ENCODE results near the gene NTN1. TPM values are rescaled to one million over a fixed set of nuclear protein-coding genes. Genes with fewer than 3 reads are reported as not detected.

NTN1 gene
- polyA plus RNA-seq, 1 experiment = 0.06 TPM

DNA sequence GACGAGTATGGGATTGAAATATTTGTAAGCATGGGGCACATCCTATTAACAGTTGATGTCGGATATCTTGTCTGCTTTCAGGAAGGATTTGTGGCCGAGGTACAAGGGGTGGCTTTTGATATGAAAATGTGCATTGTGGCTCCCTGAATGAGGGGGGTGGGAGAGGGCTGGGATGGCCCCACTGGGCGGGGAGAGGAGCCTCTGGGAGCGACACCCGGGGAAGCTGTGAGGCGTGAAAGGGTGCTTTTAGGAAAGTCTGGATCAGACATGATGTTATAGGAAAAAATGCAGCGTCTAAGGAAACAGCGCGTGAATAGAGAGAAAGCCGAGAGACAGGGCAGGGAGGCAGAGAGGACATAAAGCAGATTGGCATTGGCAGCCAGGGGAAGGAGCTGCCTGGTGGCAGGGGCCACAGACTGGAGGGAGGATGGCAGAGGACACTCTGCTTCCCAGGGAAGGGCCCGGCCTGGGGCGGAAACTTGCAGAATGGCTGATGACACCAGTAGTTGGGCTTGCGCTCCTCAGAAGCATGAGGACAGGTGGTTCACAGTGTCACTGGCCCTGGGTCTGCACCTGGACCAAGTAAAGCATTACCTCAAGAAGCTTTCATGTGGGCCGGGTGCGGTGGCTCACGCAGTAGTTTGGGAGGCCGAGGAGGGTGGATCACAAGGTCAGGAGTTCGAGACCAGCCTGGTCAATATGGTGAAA, 95.7 kb downstream of the NTN1 start:
- ChIA-PET CTCF (interaction anchor here (1.1 kb wide), 1 partner anchor 405 kb away, joined by 3 read pairs; no protein-coding TSS in a partner anchor), POLR2A (no interaction called here)
- H3K36me3 ChIP-seq (ENCODE audit: control insufficient read depth, insufficient read depth, low read length) = no peaks in the 10 kb centered on the region
- H3K27me3 ChIP-seq (ENCODE audit: control insufficient read depth, insufficient read depth, low read length) = no peaks in the 10 kb centered on the region
- TF ChIP-seq, protein P1, sequence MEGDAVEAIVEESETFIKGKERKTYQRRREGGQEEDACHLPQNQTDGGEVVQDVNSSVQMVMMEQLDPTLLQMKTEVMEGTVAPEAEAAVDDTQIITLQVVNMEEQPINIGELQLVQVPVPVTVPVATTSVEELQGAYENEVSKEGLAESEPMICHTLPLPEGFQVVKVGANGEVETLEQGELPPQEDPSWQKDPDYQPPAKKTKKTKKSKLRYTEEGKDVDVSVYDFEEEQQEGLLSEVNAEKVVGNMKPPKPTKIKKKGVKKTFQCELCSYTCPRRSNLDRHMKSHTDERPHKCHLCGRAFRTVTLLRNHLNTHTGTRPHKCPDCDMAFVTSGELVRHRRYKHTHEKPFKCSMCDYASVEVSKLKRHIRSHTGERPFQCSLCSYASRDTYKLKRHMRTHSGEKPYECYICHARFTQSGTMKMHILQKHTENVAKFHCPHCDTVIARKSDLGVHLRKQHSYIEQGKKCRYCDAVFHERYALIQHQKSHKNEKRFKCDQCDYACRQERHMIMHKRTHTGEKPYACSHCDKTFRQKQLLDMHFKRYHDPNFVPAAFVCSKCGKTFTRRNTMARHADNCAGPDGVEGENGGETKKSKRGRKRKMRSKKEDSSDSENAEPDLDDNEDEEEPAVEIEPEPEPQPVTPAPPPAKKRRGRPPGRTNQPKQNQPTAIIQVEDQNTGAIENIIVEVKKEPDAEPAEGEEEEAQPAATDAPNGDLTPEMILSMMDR (IDR thresholded peaks at IDR 0.05; ENCODE audit: insufficient read depth, low read depth, low read length) = no peak
- no peak for DNase-seq (ENCODE audit: low read depth)
- H3K4me3 ChIP-seq (ENCODE audit: low read depth, low read length) = no peak overlapping the region

DNA sequence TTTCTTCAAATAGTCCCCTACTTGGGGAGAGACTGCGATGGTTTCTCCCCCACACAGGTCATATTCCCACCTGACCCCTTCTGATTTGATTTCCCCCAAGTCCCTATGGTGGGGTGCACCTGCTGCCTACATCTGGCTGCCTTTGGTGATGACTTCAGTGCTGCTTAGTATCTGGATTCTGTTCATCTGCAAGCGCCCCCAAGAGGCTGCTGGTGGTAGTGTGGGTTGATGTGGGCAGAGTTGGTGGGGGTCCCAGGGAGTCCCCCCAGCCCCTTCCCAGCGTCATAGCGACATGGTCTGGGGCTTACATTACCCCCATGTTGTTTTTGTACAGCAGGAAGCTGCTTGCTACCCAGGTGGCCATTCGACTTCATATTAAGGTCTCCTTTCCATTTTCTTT, 99.2 kb downstream of the NTN1 start:
- POLR2A ChIA-PET = no interaction called here
- CTCF ChIA-PET = no interaction called here
- DNase-seq (ENCODE audit: low read depth) = no peak
- Histone ChIP-seq H3K27me3 (ENCODE audit: control insufficient read depth, insufficient read depth, low read length) (no peaks in the 10 kb centered on the region), H3K4me3 (ENCODE audit: low read depth, low read length) (no peak overlapping the region), H3K36me3 (ENCODE audit: control insufficient read depth, insufficient read depth, low read length) (no peaks in the 10 kb centered on the region)
- TF ChIP-seq, protein P1 (IDR thresholded peaks at IDR 0.05; ENCODE audit: insufficient read depth, low read depth, low read length) = no peak

DNA sequence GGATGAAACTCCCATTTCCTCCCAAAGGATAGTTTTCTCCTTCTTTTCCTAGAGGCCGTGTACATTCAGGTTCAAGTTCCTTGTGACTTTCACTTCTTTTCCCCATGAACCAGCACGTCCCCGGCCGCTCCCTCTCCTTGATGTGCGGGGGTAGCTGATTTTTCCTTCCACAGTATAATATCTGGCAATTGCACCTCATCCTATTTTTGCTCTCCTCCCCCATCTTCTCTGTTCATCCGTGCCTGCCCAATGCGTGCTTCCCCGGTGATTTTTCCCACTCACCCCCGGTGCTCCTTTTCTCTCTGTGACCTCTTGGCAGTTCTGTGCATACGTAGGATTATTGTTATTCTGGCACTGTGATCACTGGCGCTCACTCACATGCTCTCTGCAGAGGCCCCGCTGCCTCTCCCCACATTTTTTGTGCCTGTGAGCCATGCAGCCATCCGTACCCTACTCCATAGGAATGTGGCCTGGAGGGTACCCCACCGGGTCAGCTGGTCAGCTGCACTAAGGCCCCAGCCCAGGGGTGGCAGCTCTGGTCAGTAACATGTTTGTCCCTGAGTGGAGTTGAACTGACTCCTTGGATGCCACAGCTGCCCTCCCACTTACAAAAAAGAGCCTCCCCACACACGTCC, 100.0 kb downstream of the NTN1 start:
- CTCF ChIA-PET = interaction anchor here (0.7 kb wide), 1 partner anchor 123 kb away, joined by 3 read pairs; no protein-coding TSS in a partner anchor
- Histone ChIP-seq H3K36me3 (ENCODE audit: control insufficient read depth, insufficient read depth, low read length) (no peaks in the 10 kb centered on the region), H3K27me3 (ENCODE audit: control insufficient read depth, insufficient read depth, low read length) (no peaks in the 10 kb centered on the region), H3K4me3 (ENCODE audit: low read depth, low read length) (no peak overlapping the region)
- POLR2A ChIA-PET = no interaction called here
- DNase-seq (ENCODE audit: low read depth) = no peak
- TF ChIP-seq, protein P1 (IDR thresholded peaks at IDR 0.05; ENCODE audit: insufficient read depth, low read depth, low read length) = no peak

DNA sequence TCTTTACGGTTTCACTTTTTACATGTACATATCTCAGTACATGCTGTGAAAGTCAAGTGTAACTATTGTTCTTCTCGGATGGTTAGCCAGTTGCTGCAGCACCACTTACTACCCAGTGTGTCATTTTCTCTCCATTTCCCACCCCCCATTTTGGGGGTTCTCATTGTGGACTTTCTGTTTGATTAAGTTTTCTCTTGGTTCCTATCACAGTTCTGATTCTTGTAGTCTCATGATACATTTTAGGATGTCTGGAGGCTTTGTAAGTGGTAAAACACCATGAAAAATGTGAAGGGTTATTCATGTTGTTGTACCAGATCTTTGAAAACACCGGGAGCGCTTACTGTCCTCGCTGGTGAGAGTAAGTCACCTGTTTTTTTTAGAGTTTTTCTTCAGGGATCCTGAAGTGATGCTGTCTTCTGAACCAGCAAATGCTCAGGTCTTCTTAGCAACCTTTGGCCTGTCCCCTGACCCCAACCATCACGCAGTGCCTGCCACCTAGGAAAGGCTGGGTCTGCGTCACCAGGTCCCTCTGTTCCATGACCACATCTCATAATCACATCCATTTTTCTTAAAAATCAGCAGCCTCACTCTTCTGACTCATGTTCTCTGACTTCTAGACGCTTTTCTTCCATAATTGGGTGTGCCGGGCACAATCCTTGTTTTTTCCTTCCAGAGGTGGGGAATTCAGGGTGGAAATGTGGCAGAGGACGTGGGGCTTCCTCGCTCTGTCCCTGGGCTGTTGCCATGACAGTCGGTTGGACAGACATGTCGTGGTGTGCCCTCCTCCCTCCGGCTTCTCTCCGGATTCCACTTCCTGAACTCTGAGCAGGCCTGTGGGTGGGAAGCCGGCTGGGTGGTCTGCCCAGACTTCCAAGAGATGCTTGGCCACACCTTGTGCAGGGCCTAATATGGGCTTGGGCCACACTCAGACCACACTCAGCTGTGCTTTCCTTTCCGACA, 102.6 kb downstream of the NTN1 start:
- no peaks in the 10 kb centered on the region for H3K36me3 ChIP-seq (ENCODE audit: control insufficient read depth, insufficient read depth, low read length)

More for the DNA sequence above, 102.6 kb downstream of the NTN1 start:
- TF ChIP-seq, protein P1 (IDR thresholded peaks at IDR 0.05; ENCODE audit: insufficient read depth, low read depth, low read length) = no peak
- ChIA-PET CTCF (no interaction called here), POLR2A (no interaction called here)
- no peaks in the 10 kb centered on the region for H3K27me3 ChIP-seq (ENCODE audit: control insufficient read depth, insufficient read depth, low read length)
- no peak overlapping the region for H3K4me3 ChIP-seq (ENCODE audit: low read depth, low read length)
- DNase-seq (ENCODE audit: low read depth) = no peak

Data from BJ (cell line).